Stimulated activated CD4-positive, alpha-beta T cell treated with anti-CD3 and anti-CD28 coated beads, Interleukin-2, amount 100 ng/mL, for 4 hours (primary cell): Measurements from ENCODE around the gene CELF2.

Experiments used
- DNase-seq: peaks from one replicate; pipeline ENCODE4 v3.0.0-alpha.2; 2020; ENCODE audit warnings: low read depth

Gene CELF2

DNA sequence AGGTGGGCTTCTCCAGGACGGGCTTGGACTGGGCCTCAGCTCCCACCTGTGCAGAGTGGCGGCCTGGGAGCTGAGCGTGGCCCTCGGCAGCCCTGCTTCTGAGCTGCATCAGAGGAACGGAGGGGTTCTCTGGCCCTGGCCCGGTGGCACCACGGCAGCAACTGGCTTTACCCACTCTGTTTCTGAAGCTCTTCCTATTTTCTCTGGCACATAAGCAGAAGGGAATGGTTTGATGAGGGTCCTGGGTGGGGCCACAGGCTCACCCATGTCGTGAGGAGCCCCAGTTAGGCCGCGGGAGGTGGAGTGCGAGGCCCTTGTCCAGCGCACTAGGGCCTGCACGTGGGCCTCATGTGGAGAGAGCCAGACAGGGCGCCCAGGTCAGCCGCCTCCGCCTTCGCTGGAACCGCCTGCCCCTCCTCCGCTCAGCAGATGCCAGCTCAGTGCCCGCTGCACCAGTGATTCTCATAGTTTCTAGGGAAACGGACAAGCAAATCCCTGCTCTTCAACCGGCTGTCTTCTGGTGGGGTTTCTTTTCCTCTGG lies 284.0 kb downstream of the CELF2 start:
- no peak for DNase-seq

- DNase-seq, result no peak
Measured at GRCh38 chr10:11302181-11302580, 284.5 kb downstream of the CELF2 start.

DNA sequence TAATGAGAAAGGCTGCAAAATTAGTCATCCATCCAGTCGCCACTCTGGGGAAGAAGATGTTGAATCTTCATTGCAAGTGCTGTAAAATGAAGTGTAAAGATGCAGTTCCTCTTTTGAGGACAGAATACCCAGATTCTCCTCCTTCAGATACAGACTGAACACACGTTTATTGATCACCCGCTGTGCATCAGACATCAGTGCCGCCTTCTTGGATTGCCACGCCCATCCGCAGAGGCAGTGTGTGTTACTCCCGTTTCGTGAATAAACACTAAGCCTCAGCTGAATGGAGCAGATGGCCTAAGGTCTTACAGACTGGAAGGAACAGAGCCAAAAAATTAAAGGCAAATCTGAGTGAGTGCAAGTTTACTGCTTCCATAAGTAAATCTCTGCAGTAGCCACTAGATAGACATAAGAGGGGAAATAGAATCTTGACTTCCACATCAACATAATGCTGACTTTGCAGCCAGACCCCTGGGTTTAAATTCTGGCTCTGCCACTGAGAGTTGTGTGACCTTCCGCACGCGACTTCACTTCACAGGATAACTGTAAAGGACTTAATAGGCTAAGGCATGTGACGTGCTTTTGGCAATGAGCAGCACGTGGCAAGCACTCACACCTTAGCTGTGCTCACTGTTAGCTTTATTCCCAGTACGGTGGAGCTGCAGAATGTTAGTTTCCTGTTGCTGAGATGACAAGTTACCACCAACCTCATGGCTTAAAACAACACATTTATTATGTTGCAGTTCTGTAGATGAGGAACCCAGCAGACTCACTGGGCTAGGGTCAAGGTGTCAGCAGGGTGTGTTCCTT lies 285.9 kb downstream of the CELF2 start:
- no peak for DNase-seq

- no peak for DNase-seq
Measured at GRCh38 chr10:11304906-11305585, 287.4 kb downstream of the CELF2 start.

- no peak for DNase-seq
Measured at GRCh38 chr10:11305825-11306593, 288.3 kb downstream of the CELF2 start.

DNA sequence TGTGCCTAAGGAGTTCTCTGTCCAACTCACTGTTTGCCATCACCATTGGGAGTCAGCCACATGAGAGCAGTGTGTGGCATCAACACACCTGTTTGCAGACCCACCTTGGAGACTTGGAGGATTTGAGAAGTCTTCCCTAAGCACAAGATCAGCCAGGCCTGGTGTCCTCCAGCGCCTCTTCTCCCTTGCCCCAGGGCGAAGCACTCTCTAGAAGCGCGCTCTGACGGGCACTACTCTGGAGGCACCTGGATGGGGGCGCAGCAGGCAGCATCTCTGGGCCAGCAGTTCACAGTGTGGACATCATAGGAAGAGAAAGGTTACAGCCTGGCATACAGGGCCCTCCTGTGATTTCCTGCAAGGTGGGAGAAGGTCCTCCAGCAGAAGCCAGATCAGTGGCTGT lies 289.3 kb downstream of the CELF2 start:
- no peak for DNase-seq

- DNase-seq, result no peak
Measured at GRCh38 chr10:11307937-11308336, 290.3 kb downstream of the CELF2 start.

DNA sequence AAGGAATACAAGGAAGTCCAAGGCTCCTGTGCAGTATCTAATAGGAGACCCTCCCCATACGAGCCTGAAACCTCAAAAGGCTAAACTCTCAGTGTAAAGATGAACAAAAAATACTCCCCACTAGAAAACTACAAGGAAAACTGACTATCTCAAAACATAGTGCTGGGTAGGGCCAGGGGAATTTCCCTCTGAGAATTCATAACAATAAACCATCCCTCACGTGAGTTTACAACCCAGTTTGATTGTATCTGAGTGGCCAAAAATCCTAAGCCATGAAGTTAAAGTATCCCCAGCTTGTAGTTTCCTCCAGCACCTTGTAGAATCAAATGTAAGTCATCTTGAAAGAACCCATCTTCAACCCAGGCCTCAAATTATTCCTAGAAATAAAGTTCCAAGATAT lies 293.4 kb downstream of the CELF2 start:
- DNase-seq, result no peak

GRCh38 chr10:11313463-11313862 lies 295.8 kb downstream of the CELF2 start:
- no peak for DNase-seq

GRCh38 chr10:11317936-11318670 lies 300.4 kb downstream of the CELF2 start:
- no peak for DNase-seq

DNA sequence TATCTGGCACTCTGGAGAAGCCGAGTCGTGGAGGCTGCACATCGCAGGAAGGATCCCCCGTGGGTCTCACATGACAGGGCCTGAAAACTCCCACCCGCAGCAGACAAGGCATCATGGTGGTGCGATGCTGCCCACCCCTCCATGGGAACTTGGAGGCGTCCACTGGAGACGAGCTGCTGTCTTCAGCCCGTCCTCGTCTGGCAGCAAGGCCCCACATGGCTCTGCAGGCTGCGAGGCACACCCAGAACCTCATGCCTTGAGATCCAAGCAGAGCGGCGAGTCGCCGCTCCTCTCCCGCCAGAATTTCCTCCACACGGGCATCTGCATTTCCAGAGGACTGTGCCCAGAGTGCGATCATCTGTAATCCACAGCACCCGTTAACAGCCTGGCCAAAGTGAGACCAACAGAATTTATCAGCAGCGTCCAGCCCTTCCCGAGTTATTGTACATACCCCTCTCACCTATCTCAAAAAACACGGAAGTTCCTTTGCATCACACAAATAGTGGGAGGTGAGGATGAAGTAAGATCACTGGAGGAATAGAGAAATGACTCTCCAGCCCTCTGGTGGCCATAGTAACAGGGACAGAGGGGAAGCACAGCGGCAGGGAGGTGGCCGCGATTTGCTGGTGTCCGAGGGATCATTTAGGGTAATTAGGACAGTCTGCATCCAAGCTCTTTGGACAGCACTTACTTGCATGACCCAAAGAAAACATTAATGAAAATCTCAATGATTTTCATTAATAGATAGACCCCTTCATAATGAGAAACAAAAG lies 301.3 kb downstream of the CELF2 start:
- DNase-seq, result no peak

DNA sequence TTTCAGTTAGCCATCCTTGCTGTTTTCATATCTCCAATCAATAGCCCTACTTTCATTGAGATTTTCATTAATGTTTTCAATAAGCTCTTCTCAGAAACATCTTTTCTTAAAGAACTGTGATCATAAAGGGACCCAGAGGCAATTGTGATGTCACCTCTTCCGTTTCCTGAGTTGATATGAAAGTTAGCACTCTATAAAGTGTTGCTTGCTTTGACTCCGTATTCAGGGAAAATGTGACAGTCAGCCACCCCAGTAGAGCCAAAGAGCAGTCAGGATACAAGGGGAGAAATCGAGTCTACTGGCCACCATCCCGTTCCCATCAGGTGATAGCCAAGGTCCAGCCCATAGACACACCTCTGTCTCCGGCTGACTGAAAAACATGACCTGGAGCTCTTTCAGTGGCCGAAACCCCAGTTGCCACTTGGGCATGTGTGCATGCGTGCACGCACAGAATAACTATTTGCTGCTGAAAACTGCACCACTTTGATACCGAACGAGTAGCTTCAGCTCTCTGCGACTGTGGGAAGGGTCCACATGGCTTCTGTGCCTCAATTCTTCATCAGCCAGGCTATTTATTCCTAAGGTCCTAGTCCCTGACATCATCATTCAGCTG lies 302.4 kb downstream of the CELF2 start:
- DNase-seq, result no peak

GRCh38 chr10:11320809-11321520 lies 303.3 kb downstream of the CELF2 start:
- DNase-seq, result no peak

DNA sequence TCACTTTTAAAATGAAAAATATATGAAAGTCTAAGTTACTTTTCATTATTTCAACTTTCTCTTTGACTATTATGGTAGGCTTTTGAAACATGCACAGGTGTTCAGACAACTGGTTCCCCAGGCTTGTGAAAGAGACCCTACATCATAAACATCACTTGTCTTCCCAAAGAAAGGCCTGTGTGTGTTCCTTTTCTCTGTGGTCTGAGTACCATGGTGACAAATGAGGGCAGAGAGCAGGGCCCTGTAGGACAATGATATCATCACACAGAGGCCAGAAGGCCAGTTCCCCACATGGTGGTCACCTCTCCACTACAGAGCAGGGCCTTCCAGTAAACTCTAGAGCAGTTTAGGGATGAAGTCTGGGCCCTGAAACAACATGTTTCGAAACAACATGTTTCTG lies 305.0 kb downstream of the CELF2 start:
- DNase-seq, result no peak

- no peak for DNase-seq
Measured at GRCh38 chr10:11324761-11325321, 307.2 kb downstream of the CELF2 start.

GRCh38 chr10:11325817-11326216 lies 308.1 kb downstream of the CELF2 start:
- DNase-seq, result no peak

- no peak for DNase-seq
Measured at GRCh38 chr10:11326241-11326640, 308.6 kb downstream of the CELF2 start.

DNA sequence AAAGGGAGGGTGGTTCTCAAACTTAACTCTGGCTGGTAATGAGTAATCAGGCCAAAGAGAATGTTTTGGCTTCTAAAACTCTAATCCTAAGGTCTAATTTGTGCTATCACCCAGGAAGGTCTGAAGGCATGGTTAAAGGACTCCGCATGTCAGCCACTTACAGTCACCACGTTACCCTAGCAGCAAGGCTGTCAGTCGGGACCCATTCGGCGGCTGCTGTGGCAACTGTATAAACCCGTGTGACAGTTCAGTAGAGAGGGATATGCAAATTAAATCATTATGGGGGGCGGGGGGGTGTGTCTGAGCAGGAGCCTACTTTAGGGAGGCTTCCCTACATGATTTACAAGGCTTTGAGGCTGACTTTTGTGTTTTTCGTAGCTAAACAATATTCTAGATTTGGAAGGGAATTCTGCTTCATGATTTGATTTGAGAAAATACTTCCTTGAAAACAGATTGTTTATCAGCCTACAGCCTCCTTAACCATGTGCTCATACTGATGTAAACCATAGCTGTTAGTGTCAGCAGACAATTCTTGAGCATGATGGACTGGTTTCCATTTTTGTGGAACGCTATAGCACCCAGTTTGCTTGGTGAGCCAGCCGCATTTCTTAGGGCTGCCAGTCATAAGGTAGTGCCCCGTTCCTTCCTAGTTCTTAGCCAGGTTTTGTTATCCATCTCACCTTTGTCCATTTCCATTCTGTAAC lies 309.4 kb downstream of the CELF2 start:
- DNase-seq, result no peak
